KG1 (cell line): ENCODE results near the gene DDI1.

ENCODE experiments used
- DNase-seq: peaks from one replicate; lab custom pipeline; 2025; lab: John Stamatoyannopoulos, UW

Gene DDI1

DNA sequence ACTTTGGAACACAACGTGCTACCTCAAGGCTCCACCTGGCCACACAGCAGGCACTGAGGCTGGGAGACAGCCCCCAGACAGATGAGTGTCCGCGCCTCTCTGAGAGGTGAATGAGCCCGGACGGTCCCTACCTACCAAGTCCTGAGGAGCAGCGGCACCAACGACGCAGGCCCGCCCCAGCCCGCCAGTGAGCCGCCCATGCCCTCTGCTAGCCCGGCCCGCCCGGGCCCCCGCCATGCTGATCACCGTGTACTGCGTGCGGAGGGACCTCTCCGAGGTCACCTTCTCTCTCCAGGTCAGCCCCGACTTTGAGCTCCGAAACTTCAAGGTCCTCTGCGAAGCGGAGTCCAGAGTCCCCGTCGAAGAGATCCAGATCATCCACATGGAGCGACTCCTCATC lies at the start of gene DDI1:
Gene DDI1, plus strand, starts transcription at position 53 of the 400 bp plus-strand sequence. Its CDS starts 183 bp downstream, at position 236.
- DNase-seq = no peak

DNA sequence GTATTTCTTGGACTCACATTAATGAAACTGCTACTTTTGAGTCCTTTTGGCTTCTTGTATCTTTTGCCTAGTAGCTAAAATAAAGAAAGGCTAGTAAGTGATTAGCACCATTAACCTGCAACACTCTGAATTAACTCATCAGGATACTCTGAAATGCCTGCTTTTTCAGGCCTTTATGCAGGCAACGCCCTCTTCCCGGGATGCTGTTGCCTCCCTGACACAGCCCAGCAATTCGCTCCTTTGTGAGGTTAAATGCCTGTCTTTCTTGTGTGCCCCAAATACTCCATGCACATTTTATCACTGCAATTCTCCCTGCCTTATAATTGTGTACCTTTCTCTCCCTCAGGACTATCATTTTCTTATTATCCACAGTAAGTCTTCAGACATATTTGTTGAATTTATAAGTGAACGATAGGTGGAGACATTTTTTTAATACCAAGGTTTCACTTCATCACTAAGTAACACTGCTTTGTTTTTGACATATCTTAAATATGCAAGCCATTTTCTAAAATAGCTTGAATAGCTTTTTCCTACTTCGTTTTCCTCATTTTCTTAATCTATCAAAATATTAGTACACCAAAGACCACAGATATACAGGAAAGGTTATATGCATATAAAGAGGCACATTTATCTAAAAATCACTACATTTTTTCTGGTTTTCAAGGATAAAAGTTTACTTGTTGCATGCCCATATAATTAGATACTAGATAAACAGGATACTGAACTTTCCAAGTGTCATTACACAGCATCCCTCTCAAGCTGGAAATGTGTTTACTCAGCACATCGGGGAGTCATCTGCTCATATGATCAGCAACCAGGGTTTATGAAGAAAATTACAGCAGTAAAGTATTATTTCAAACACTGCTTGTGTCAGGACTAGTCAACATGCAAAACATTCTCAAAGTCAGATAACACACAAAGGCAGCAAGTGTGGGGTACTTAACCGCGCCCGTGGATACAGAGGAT lies 48.5 kb upstream of the DDI1 start:
- DNase-seq = no peak

DNA sequence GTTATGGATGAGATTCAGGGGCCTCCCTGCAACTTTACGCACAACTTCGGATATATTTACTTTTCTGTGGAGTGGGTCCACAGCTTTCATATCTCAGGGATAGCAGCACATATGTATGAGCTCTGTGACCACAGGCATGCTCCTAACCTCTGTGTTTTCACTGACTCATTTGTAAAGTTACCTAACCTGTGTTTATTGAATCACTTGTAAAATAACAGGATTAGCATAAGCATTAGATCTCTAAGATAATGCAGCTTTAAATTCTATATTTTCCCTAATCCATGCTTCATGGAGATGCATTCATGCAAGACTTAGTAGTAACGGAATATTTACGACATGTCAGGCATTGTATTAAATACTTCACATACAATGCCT lies 47.9 kb upstream of the DDI1 start:
- no peak for DNase-seq

DNA sequence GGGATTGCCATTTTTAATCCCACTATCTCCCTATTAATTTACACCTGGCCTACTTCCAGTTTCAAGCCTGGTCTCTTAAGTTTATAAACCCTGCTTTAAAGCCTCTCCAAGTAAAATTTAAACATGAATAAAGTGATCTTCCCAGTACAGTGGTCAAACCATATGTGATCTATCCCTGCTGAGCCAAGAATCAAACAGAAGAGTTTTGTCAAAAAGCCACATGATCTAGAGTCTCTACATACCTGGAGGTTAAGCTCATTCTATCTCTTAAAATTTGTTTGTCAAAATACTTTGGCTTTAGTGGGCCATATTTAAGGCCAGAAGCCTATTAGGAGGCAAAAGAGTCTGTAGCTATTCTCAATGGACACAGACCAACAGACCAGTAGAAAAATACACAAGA lies 42.9 kb upstream of the DDI1 start:
- no peak for DNase-seq

DNA sequence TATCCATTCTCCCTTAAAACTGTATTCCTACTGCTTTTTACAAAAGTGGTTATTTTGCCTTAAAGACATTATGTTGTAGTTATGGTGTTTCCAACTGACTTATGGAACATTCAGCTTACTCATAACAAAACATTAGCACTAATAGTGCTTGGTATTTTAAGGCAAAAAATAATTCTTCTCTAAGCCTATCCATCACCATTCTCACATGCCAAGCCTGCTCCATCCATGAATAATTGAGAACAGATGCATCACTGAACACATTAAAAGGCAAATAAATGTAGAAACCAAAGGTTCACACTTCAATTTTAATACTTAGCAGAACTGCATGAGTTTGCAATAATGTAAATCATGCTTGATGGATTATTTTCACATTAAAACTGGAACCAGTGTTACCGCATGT lies 42.3 kb upstream of the DDI1 start:
- DNase-seq = no peak

DNA sequence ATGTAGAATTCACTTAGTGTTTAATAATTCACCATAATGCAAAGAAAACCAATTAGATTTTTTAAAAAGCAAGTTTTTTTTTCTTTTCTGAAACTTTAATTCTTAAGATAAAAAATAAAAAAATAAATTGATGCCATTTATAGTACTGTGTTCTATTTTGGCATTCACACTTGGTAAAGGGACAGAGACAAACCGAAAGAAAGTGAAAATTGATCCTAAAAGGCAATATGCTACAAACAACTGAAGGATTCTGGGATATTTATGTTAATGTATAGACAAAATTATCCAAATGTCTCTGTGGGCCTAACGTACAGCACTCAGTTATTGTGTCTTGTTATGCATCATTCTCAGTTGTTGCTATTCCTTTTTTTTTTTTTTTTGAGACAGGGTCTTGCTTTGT lies 41.9 kb upstream of the DDI1 start:
- DNase-seq = no peak

DNA sequence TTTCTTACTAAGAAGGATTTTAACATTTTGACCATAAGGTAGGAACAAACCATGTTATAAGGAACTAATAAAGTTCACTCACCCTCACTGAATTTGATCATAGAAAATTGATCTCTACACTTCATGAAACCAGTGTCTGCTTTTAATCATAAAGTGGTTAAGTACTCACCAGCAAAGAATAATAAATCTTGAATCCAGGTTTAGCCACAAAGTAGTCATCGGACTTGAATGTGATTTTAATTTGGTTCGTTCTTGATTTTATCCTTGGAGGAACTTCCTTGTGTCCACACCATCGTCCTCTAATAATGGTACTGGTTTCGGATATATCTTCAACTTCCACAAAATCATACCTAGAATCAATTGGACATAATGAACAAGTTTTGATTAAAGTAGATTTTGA lies 40.5 kb upstream of the DDI1 start:
- DNase-seq = no peak

DNA sequence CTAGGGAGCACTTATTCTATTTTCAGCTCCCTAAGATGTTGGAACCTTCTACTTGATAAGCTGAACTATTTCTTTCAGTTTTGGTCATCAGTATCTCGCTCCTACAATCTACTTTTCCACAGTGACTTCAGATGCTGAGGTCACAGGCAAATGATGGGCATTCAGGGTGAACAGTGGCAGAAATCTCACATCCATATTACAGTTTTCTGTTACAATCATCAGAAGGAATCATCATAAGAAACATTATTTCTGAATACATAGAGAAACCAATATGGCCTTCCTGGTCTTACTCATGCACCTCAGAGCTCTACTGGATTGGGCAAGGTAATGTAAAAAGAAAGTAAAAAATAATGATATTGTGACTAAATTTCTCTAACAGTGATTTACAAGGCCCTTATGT lies 39.4 kb upstream of the DDI1 start:
- DNase-seq = no peak

DNA sequence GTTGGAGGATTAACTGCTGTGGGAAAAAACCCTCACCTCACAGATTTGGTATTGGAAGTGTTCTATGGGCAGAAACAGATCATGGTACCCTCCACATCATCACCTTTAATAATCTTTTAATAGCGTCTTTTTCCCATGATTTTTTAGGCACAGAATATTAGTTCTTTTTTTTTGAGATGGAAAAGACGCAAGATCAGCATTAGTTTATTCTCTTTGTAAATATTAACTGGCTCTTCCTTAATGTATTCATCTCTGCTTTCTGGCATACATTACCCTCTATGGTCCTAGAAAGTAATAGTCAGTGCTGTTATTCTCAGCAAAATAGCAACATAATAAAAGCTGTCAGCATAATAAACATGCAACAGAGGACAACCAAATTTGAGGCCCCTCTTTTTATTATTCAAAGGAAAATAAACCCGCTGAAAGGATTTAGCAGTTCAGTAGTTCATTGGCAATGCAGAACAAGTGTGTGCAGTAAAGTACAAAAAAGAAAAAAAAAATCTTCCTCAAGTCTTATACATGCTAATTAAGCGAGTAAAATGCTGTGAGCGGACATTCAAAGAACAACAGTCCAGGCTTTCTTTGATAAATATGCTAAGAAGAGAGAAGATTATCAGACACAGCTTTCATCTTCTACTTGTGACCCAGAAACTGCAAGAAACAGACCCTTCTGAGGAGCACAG lies 37.5 kb upstream of the DDI1 start:
- no peak for DNase-seq

DNA sequence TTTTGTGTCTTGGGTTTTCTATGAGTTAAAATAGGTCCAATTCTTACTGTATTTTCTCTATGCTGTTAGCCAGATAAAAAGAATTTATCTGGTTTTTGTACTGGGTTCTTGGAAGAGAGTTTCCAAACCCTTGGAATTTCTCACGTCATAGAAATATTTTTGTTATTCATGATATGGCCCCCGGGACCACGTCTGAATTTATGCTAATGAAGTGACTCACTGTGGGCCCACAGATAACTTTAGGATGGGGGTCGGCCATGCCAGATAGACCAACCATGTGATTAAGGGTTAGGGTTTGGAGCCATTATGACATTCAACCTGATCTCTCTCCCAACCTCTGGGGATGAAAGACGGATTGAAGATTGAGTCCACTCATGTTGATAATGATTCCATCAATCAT lies 35.6 kb upstream of the DDI1 start:
- no peak for DNase-seq

DNA sequence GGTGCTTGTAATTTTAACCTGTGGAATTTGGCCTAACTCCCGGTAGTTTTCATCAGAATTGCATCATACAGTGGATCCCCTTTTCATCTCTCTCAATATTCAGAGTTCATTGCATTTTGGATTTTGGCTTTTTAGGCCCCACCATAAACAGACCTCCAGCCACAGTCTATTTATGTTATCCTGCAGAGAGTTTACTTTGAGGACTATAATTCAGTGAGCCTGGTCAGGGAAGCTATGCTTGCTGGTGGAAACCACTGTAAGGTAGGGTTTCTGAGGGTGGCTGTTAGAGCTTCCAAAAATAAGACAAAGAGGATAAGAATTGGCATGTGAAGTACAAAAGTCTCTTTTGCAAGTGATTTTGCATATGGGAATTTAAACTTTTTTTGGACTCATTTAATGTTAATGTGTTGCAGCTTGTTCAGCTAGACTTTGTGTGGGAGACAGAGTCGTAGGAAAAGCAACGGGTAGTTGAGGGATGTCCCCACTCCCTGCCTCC lies 34.8 kb upstream of the DDI1 start:
- DNase-seq = no peak

DNA sequence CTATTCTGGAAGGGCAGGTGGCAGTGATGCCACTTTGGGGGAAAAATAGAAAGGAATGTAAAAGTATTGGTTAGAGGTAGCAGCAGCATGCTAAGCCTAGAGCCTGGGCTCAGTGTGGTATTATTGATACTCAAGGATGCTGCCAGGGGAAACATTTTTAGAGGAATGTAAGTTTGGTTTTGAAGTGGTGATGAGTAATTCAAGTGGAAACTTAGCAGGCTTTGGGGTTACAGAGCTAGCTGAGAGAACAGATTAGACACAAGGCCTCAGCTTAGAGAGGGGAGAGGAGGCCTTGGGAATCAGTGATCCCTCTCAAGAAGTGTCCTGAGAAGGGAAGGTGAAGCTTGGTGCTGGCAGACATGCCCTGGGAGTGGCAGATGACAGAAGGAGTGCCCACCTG lies 32.9 kb upstream of the DDI1 start:
- no peak for DNase-seq

DNA sequence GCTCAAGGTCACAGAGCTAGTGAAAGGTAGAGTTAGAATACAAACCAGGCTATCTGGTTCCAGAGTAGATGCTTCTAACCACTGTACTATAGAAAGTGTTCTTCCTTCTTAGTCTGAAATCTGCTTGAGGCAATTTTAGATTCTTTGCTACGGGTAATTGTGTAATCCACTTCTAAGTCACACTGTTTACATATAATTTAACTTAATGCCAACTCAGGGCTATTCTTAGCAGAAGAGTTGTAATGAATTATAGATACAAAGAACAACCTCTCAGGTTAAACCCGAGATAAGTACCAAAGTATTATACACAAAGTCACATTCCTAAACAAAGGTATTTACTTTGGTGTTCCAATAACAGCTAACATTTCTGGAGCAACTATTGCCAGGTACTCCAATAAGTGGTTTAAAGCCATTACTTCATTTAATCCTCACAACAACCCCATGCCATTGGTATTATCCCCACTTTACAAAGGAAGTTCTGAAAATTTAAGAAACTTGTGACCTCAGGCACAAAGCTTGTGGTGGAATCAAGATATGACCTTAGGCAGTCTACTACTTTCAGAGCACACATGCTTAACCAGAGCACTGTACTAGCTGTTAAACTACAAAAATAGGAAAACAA lies 31.1 kb upstream of the DDI1 start:
- DNase-seq = no peak

DNA sequence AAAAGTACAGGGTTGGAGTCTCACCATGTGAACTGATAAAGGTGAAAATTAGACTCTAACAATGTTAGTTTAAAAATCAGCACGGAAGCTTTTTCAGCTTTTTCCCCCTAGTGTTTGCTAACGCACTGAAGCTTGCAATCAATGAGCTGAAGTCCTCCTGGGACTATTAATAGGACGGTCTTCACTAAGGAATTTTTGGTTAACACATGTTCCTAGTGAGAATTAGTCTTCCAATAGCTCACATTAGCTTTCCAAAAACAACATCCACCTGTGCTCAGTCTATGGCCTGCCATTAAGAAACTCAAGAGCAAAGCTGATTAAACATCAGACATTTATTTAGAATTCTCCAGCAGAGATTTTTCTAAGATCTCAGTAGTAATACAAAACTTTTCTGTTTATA lies 26.7 kb upstream of the DDI1 start:
- no peak for DNase-seq

DNA sequence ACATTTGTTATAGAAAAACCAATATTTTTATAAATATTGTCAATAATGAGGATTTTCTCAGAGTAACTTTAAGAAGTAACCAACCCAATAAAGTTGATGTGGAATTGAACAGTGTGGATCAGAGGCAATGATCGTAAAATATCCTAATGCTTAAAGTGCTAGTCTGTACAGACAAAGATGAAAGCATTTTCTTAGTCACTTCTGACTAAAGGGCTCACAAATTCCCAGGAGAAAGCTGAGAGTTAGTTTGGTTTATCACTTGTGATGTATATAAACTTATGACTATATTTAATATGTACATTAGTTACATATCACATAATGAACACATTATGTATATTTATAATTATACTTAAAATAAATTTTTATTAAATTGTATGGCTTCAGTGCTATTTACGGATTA lies 25.4 kb upstream of the DDI1 start:
- no peak for DNase-seq

DNA sequence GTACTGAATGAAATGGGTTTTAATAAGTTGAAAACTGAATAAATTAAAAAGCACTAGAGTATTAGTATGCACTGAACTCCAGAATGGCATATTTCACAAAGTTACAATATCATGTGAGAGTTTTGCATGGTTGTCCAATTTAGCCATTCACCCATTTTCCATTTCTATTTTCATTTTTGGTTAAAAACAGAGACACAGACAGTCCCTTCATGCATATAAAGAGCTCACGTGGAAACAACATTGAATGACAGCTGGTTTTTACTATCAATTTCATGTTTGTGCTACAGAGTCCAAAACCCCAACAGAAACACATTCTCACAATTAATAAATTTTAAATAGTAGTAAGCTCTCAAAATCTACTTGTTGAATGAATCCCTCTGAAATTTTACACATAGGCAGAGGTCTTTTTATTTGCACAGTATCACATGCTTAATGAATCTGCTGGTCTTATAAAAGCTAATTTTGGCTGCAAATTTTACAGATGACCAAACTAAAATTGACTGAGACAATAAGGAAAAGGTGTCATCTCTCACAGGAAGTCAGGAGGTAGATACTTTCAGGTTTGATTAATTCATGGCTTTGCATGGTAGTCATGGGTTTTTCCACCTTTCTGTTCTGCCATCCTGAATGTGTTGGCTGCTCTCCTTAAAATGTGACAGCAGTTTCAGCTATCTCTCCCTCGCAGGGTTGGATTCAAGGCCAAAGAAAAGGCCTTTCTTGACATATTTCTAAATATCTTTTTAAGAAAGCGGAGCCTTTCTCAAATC lies 20.6 kb upstream of the DDI1 start:
- no peak for DNase-seq

DNA sequence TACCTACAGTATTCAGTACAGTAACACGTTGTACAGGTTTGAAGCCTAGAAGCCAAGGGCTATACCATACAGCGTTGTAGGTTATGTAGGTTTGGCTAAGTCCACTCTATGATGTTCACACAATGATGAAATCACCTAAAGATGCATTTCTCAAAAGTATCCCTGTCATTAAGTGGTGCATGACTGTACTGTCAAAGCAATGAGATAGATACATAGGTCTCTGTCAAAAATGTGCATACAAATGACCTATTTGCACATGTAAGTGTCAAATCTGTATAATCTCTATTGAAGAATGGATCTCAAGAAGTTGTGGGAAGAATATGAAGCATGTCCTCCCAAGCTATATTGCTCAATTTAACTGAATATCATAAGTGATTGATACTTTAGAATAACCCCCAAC lies 11.9 kb upstream of the DDI1 start:
- DNase-seq = no peak

DNA sequence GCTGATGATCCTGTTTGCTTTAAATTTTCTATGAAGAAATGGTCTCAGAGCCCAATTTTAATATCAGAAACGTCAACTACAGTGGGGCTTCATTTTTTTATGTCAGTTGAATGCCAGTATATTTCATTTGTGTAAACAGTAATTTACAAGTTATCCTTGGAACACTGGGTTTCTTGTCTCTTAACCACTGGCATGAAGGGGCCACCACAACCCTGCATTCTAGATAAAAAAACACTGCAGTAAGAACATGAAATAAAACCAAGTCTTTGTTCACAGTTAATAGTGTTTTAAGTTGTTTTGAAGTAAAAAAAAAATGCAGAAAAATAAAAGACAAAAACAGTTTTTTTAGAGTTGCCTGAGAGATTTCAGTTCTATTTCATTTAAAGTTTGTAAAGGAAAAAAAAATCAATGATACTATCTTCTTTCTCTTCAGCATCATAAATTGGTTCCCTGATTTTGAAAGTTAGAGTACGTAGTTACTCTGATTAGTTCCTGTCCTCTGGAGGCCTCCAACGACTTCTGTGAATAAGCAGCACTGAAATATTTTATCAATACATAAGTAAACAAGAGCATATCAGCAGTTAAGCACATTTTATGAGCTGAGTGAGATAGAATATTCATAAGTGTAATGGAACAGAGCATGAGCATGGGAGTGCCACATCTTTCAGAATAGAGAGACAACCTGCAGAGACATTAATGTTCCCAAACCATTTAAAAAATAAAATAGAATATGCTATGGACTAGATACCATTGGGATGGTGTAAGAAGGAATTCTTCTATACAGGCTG lies 7.8 kb upstream of the DDI1 start:
- no peak for DNase-seq

DNA sequence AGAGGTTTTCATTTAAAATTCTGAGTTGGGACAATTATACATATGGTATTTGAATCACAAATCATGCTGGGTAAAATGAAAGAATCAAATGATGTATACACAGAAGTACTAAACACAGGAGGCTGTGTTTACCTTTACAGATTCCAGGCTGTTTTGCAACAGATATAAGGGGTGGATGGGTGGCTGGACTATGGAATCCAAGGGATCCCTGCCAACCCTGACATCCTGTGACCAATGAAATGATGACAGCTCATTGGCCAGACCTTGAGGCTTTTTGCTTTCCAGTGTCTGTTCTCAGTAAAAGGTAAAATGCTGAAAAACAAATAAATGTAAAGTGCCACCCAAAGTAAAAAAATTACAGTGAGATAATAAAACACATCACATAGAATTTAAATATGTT lies 3.3 kb upstream of the DDI1 start:
- DNase-seq = no peak

DNA sequence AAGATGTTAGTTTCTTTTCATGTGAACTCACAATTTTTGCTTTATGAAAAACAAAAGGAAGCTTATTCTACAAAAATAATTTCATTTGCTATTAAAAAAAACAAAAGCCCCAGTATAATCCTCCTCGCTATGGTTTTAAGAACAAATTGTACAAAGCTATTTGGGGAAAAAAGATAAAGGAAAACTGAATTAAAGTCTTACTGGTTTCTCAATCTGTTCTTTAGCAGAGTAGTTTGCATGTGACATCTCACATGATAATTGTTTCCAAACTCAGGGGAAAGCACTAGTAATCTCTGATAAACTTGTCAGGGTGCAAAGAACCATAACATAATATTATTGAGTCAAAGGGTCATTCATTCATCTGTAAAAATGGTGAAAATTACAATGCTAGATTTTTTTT lies 2.9 kb upstream of the DDI1 start:
- no peak for DNase-seq

DNA sequence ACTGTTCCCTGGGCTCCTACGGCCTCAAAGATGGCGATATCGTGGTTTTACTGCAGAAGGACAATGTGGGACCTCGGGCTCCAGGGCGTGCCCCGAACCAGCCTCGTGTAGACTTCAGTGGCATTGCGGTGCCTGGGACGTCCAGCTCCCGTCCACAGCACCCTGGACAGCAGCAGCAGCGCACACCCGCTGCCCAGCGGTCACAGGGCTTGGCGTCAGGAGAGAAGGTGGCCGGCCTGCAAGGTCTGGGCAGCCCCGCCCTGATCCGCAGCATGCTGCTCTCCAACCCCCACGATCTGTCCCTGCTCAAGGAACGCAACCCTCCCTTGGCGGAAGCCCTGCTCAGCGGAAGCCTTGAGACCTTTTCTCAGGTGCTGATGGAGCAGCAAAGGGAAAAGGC lies 555 bp downstream of the DDI1 start:
- DNase-seq = no peak
